Liver (tissue), 9 donors: ENCODE results near the gene ADGRF3. TPM values are rescaled to one million over a fixed set of nuclear protein-coding genes. Genes with fewer than 3 reads are reported as not detected.

Experiments used
- DNase-seq: peaks from one replicate; pipeline ENCODE4 v3.0.0-alpha.2; 2017; ENCODE audit warnings: low spot score
- H3K27ac ChIP-seq, 2 donors: one replicate each; pipeline ENCODE4 v1.7.0; 2013; ENCODE audit warnings: inconsistent platforms in 2 of 2, low read length in 2 of 2, control low read depth in 1 of 2, low read depth in 1 of 2, mild to moderate bottlenecking in 1 of 2
- H3K27me3 ChIP-seq, 4 donors: one replicate each; pipeline versions ENCODE4 v1.6.1 to v1.7.0; 2013; ENCODE audit warnings: low read length in 3 of 4, inconsistent platforms in 1 of 4, mild to moderate bottlenecking in 1 of 4, moderate library complexity in 1 of 4; ENCODE audit not compliant: control insufficient read depth in 4 of 4, insufficient read depth in 4 of 4
- H3K36me3 ChIP-seq, 4 donors: one replicate each; pipeline versions ENCODE4 v1.6.1 to v1.7.0; 2013; ENCODE audit warnings: low read length in 3 of 4, mild to moderate bottlenecking in 3 of 4, low read depth in 1 of 4, moderate library complexity in 1 of 4; ENCODE audit not compliant: control insufficient read depth in 4 of 4, insufficient read depth in 3 of 4
- H3K4me1 ChIP-seq, 4 donors: one replicate each; pipeline versions ENCODE4 v1.6.1 to v1.7.0; 2013; ENCODE audit warnings: low read length in 3 of 4, mild to moderate bottlenecking in 3 of 4, moderate library complexity in 1 of 4; ENCODE audit not compliant: control insufficient read depth in 4 of 4, insufficient read depth in 4 of 4
- H3K4me3 ChIP-seq, 3 donors: one replicate each; pipeline versions ENCODE4 v1.6.1 to v1.7.0; 2013; ENCODE audit warnings: low read length in 3 of 3, control low read depth in 1 of 3, low read depth in 1 of 3, mild to moderate bottlenecking in 1 of 3
- H3K9ac ChIP-seq, 2 donors: one replicate each; pipeline ENCODE4 v1.7.0; 2013; ENCODE audit warnings: low read length in 2 of 2, mild to moderate bottlenecking in 2 of 2, moderate library complexity in 2 of 2, control low read depth in 1 of 2, low read depth in 1 of 2
- H3K9me3 ChIP-seq, 4 donors: one replicate each; pipeline versions ENCODE4 v1.6.1 to v1.7.0; 2013; ENCODE audit warnings: low read length in 3 of 4; ENCODE audit not compliant: control insufficient read depth in 4 of 4
- EGR1 ChIP-seq, 2 donors: IDR thresholded peaks; 2 replicates each; pipeline ENCODE4 v1.6.1; 2016 to 2018; ENCODE audit warnings: antibody characterized with exemption in 2 of 2, low read depth in 2 of 2
- FOXA2 ChIP-seq: IDR thresholded peaks from 2 replicates; pipeline ENCODE4 v1.6.1; 2016; ENCODE audit warnings: antibody characterized with exemption
- GABPA ChIP-seq, 2 donors: IDR thresholded peaks in 1 of 2; conservative IDR thresholded peaks in 1 of 2; 2 replicates each; pipeline ENCODE4 v1.6.1; 2016; ENCODE audit warnings: antibody characterized with exemption in 2 of 2, mild to moderate bottlenecking in 1 of 2, moderate library complexity in 1 of 2
- HNF4A ChIP-seq, 2 donors: conservative IDR thresholded peaks; 2 replicates each; pipeline ENCODE4 v1.6.1; 2016; ENCODE audit warnings: antibody characterized with exemption in 2 of 2, mild to moderate bottlenecking in 2 of 2
- HNF4G ChIP-seq: IDR thresholded peaks from 2 replicates; pipeline ENCODE4 v1.6.1; 2016; ENCODE audit warnings: antibody characterized with exemption
- NR2F2 ChIP-seq: IDR thresholded peaks from 2 replicates; pipeline ENCODE4 v1.6.1; 2016; ENCODE audit warnings: antibody characterized with exemption
- RXRA ChIP-seq, 2 donors: IDR thresholded peaks; 2 replicates each; pipeline ENCODE4 v1.6.1; 2017 to 2018; ENCODE audit warnings: antibody characterized with exemption in 2 of 2, mild to moderate bottlenecking in 1 of 2
- SP1 ChIP-seq: IDR thresholded peaks from 2 replicates; pipeline ENCODE4 v1.6.1; 2018; ENCODE audit warnings: antibody characterized with exemption, mild to moderate bottlenecking
- WGBS: extraction: QIAGEN DNeasy Blood & Tissue Kit; methylation state at CpG from one replicate; pipeline ENCODE4 v1.1.7; 2013; 5-methylcytosine and 5-hydroxymethylcytosine counted together
- polyA plus RNA-seq, 2 donors: library from polyadenylated mRNA; stranded (reverse) in 1 of 2; unstranded in 1 of 2; fragments of 200-250 nt in 1 of 2; fragments of >200 nt in 1 of 2; fragmentation: Nextera tagmentation in 1 of 2; extraction: Ambion mirVana in 1 of 2; gene quantifications; one replicate each; pipeline versions ENCODE4 v1.2.1 to v1.2.3, GENCODE V29; 2013 to 2015
- total RNA-seq, 2 donors: library from RNA; depleted of rRNA; stranded (reverse); fragments of >200 nt; gene quantifications; one replicate each; pipeline ENCODE4 v1.2.3, GENCODE V29; 2014
- TF ChIP-seq, protein P1 (sequence below): IDR thresholded peaks from 2 replicates; pipeline ENCODE4 v1.6.1; 2016; ENCODE audit warnings: antibody characterized with exemption
- TF ChIP-seq, protein P2 (sequence below): IDR thresholded peaks from 2 replicates; pipeline ENCODE4 v1.6.1; 2016; ENCODE audit warnings: antibody characterized with exemption, mild to moderate bottlenecking
- TF ChIP-seq, protein P3 (sequence below): fragments of 150-350 bp; IDR thresholded peaks from 2 replicates; pipeline ENCODE4 v1.5.1; 2017; ENCODE audit warnings: improper control_type of control experiment, low read depth, low read length; ENCODE audit not compliant: missing input control
- TF ChIP-seq, protein P4 (sequence below): IDR thresholded peaks from 2 replicates; pipeline ENCODE4 v1.6.1; 2016; ENCODE audit warnings: antibody characterized with exemption
- donor health status: healthy.
- donor health status: healthy.
- donor health status: healthy.
- donor health status: healthy.
- donor health status: healthy.

The ADGRF3 gene
- total and polyA plus RNA-seq, 4 donors = 0.07 to 0.25 (median 0.10) TPM

DNA sequence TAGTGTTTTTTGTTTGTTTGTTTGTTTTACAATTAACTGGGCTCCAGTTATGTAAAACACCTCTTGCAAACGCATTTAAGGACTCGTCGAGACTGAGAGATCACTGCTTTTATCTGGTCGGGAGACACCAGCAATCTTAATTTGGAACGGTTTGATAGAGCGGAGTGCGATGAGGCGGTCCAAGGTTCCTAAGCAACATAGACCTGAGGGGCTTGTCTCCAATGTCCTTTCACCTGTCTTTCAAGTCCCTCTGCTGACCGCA, 1.4 kb downstream of the ADGRF3 start:
- Histone ChIP-seq H3K27ac (peak overlapping the region; percentile 89 to 97), H3K36me3 (no peaks in the 10 kb centered on the region), H3K4me3 (peak overlapping the region; percentile 61 to 98 (median 80)), H3K27me3 (no peaks in the 10 kb centered on the region), H3K9ac (peak overlapping the region; percentile 96 to 98), H3K4me1 (peaks cover 5 to 23% (median 10%) of the 10 kb centered on the region in 4 donors), H3K9me3 (no peaks in the 10 kb centered on the region)
- under 1% methylated on average over 9 of the region's 9 CpGs for WGBS
- TF ChIP-seq, protein P1, sequence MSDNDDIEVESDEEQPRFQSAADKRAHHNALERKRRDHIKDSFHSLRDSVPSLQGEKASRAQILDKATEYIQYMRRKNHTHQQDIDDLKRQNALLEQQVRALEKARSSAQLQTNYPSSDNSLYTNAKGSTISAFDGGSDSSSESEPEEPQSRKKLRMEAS = no peak
- TF ChIP-seq RXRA (IDR thresholded peaks at IDR 0.05) = no peak
- no peak for TF ChIP-seq SP1
- no peak for TF ChIP-seq HNF4A (conservative IDR thresholded peaks at IDR 0.05)
- TF ChIP-seq EGR1 (IDR thresholded peaks at IDR 0.05; ENCODE audit: low read depth in 2 of 2) = no peak
- no peak for TF ChIP-seq NR2F2
- DNase-seq = no peak

DNA sequence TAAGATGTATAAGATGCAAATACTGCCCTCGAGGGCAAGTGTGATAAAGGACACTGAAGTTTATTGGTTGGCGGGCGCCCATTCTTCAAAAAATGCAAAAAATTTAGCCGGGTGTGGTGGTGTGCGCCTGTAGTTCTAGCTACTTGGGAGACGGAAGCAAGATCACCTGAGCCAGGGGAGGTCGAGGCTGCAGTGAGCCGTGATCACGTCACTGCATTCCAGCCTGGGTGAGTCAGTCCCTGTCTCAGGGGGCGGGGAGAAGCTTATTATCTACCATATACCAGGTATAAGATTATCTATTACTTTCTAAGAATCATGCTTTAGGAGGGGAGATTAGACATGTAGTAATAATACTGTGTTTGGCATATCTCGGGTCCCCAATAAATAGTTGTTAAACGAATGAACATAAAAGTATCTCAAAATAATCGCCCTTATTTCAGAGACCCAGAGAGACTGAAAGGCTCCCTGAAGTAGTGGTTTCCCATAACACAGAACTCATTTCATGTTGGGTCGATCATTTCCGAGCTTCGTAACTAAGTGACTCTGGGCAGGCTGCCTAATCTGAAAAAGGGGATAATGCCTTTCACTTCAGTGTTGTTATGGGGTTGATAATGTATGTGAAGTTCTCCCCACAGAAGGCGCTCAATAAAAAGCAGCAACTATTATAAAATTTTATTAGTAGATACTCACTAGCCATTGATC, 1.9 kb downstream of the ADGRF3 start:
- H3K27me3 ChIP-seq = no peaks in the 10 kb centered on the region
- peak overlapping the region; percentile 61 to 98 (median 80) for H3K4me3 ChIP-seq
- H3K4me1 ChIP-seq = peaks cover 5 to 23% (median 10%) of the 10 kb centered on the region in 4 donors
- DNase-seq = no peak
- WGBS = 44% methylated on average over 17 of the region's 17 CpGs
- TF ChIP-seq, protein P2, sequence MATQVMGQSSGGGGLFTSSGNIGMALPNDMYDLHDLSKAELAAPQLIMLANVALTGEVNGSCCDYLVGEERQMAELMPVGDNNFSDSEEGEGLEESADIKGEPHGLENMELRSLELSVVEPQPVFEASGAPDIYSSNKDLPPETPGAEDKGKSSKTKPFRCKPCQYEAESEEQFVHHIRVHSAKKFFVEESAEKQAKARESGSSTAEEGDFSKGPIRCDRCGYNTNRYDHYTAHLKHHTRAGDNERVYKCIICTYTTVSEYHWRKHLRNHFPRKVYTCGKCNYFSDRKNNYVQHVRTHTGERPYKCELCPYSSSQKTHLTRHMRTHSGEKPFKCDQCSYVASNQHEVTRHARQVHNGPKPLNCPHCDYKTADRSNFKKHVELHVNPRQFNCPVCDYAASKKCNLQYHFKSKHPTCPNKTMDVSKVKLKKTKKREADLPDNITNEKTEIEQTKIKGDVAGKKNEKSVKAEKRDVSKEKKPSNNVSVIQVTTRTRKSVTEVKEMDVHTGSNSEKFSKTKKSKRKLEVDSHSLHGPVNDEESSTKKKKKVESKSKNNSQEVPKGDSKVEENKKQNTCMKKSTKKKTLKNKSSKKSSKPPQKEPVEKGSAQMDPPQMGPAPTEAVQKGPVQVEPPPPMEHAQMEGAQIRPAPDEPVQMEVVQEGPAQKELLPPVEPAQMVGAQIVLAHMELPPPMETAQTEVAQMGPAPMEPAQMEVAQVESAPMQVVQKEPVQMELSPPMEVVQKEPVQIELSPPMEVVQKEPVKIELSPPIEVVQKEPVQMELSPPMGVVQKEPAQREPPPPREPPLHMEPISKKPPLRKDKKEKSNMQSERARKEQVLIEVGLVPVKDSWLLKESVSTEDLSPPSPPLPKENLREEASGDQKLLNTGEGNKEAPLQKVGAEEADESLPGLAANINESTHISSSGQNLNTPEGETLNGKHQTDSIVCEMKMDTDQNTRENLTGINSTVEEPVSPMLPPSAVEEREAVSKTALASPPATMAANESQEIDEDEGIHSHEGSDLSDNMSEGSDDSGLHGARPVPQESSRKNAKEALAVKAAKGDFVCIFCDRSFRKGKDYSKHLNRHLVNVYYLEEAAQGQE = no peak
- TF ChIP-seq GABPA (IDR thresholded peaks at IDR 0.05 in 1 of 2, conservative IDR thresholded peaks at IDR 0.05 in 1 of 2) (no peak), FOXA2 (no peak), HNF4G (no peak), HNF4A (conservative IDR thresholded peaks at IDR 0.05) (no peak)
- TF ChIP-seq, protein P3, sequence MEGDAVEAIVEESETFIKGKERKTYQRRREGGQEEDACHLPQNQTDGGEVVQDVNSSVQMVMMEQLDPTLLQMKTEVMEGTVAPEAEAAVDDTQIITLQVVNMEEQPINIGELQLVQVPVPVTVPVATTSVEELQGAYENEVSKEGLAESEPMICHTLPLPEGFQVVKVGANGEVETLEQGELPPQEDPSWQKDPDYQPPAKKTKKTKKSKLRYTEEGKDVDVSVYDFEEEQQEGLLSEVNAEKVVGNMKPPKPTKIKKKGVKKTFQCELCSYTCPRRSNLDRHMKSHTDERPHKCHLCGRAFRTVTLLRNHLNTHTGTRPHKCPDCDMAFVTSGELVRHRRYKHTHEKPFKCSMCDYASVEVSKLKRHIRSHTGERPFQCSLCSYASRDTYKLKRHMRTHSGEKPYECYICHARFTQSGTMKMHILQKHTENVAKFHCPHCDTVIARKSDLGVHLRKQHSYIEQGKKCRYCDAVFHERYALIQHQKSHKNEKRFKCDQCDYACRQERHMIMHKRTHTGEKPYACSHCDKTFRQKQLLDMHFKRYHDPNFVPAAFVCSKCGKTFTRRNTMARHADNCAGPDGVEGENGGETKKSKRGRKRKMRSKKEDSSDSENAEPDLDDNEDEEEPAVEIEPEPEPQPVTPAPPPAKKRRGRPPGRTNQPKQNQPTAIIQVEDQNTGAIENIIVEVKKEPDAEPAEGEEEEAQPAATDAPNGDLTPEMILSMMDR = no peak
- TF ChIP-seq, protein P1 = no peak
- TF ChIP-seq, protein P4, sequence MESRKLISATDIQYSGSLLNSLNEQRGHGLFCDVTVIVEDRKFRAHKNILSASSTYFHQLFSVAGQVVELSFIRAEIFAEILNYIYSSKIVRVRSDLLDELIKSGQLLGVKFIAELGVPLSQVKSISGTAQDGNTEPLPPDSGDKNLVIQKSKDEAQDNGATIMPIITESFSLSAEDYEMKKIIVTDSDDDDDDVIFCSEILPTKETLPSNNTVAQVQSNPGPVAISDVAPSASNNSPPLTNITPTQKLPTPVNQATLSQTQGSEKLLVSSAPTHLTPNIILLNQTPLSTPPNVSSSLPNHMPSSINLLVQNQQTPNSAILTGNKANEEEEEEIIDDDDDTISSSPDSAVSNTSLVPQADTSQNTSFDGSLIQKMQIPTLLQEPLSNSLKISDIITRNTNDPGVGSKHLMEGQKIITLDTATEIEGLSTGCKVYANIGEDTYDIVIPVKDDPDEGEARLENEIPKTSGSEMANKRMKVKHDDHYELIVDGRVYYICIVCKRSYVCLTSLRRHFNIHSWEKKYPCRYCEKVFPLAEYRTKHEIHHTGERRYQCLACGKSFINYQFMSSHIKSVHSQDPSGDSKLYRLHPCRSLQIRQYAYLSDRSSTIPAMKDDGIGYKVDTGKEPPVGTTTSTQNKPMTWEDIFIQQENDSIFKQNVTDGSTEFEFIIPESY = no peak
- H3K9ac ChIP-seq = peak overlapping the region; percentile 96 to 98
- H3K36me3 ChIP-seq = no peaks in the 10 kb centered on the region
- H3K27ac ChIP-seq = peak overlapping the region; percentile 89 to 97
- H3K9me3 ChIP-seq = no peaks in the 10 kb centered on the region
